Endodermal cell (in vitro differentiated cells): ENCODE measurements around the gene ANKDD1B. TPM values are rescaled to one million over a fixed set of nuclear protein-coding genes. Genes with fewer than 3 reads are reported as not detected.

Source experiments
- DNase-seq: peaks from one replicate; pipeline ENCODE4 v3.0.0-alpha.2; 2017
- H3K27ac ChIP-seq: 2 replicates; pipeline ENCODE4 v1.5.1; 2013; ENCODE audit warnings: mild to moderate bottlenecking, low read depth, low read length, moderate library complexity
- H3K27me3 ChIP-seq: 2 replicates; pipeline ENCODE4 v1.6.1; 2013; ENCODE audit warnings: mild to moderate bottlenecking, low read length, moderate library complexity; ENCODE audit not compliant: insufficient read depth, control insufficient read depth, poor library complexity, severe bottlenecking
- H3K36me3 ChIP-seq: 2 replicates; pipeline ENCODE4 v1.7.0; 2013; ENCODE audit warnings: mild to moderate bottlenecking, low read length, moderate library complexity; ENCODE audit not compliant: control insufficient read depth, insufficient read depth
- H3K4me1 ChIP-seq: one replicate; pipeline ENCODE4 v1.7.0; 2013; ENCODE audit warnings: low read length; ENCODE audit not compliant: control insufficient read depth, insufficient read depth
- H3K4me3 ChIP-seq: 2 replicates; pipeline ENCODE4 v1.5.1; 2013; ENCODE audit warnings: mild to moderate bottlenecking, low read length, moderate library complexity
- H3K9ac ChIP-seq: 2 replicates; pipeline ENCODE4 v1.6.1; 2013; ENCODE audit warnings: mild to moderate bottlenecking, low read length, moderate library complexity; ENCODE audit not compliant: poor library complexity, severe bottlenecking; ENCODE audit errors: extremely low read depth
- H3K9me3 ChIP-seq: 2 replicates; pipeline ENCODE4 v1.6.1; 2013; ENCODE audit warnings: mild to moderate bottlenecking, low read length, moderate library complexity; ENCODE audit not compliant: control insufficient read depth
- H3K27ac Mint-ChIP-seq: 2 replicates; pipeline ENCODE4 v1.8.0; 2020; ENCODE audit warnings: mixed read lengths
- H3K27me3 Mint-ChIP-seq: 2 replicates; pipeline ENCODE4 v1.8.0; 2021; ENCODE audit warnings: mild to moderate bottlenecking, mixed read lengths; ENCODE audit not compliant: insufficient read depth
- H3K36me3 Mint-ChIP-seq: 2 replicates; pipeline ENCODE4 v1.8.0; 2020; ENCODE audit warnings: low read depth, mixed read lengths
- H3K4me1 Mint-ChIP-seq: 2 replicates; pipeline ENCODE4 v1.8.0; 2020; ENCODE audit warnings: mixed read lengths
- H3K4me3 Mint-ChIP-seq: 2 replicates; pipeline ENCODE4 v1.8.0; 2020; ENCODE audit warnings: mild to moderate bottlenecking, moderate library complexity, mixed read lengths
- H3K9me3 Mint-ChIP-seq: 2 replicates; pipeline ENCODE4 v1.8.0; 2020; ENCODE audit warnings: mild to moderate bottlenecking, mixed read lengths
- CTCF ChIP-seq: fragments of 200-600 bp; sonication (generic); conservative IDR thresholded peaks from 2 replicates; pipeline ENCODE4 v1.5.0; 2021; ENCODE audit warnings: antibody characterized with exemption, mild to moderate bottlenecking
- WGBS, 2 experiments: methylation state at CpG; one replicate each; pipeline versions ENCODE4 v1.1.5 to v1.1.7; 2013; ENCODE audit warnings: missing lambda C conversion rate in 2 of 2, mixed read lengths in 1 of 2; ENCODE audit not compliant: insufficient coverage in 1 of 2, insufficient read length in 1 of 2; 5-methylcytosine and 5-hydroxymethylcytosine counted together
- total RNA-seq, 2 donors: library from RNA; stranded (reverse); fragmentation: NEBNext Ultra II Directional in 1 of 2; extraction: Animal tissue kit (Norgen Biotek cat#: 25700) in 1 of 2; gene quantifications; 2 replicates in 1 of 2; 3 replicates in 1 of 2; pipeline ENCODE4 v1.2.1, GENCODE V29; 2021

Gene ANKDD1B
- total RNA-seq, 2 donors from 2014 or later = 4.6 to 8.6 TPM

- H3K4me1 Mint-ChIP-seq = peaks cover under 1% of the 10 kb centered on the region
- Histone ChIP-seq H3K27me3 (no peaks in the 10 kb centered on the region), H3K4me1 (peaks cover 7% of the 10 kb centered on the region), H3K9me3 (no peaks in the 10 kb centered on the region), H3K27ac (no peak overlapping the region), H3K9ac (no peak overlapping the region), H3K4me3 (no peak overlapping the region), H3K36me3 (peaks cover 38% of the 10 kb centered on the region)
- 100% methylated on average over 1 of the region's 1 CpG; no CpG with 5 or more reads in 1 of the 2 experiments for WGBS, 2 experiments
- DNase-seq = no peak
- H3K36me3 Mint-ChIP-seq = peaks cover 17% of the 10 kb centered on the region
- no peak overlapping the region for H3K27ac Mint-ChIP-seq
- no peak overlapping the region for H3K4me3 Mint-ChIP-seq
- no peak for TF ChIP-seq CTCF
- no peaks in the 10 kb centered on the region for H3K9me3 Mint-ChIP-seq
- no peaks in the 10 kb centered on the region for H3K27me3 Mint-ChIP-seq
Observed at GRCh38 chr5:75710637-75711036, 99.4 kb downstream of the ANKDD1B start.

- Histone ChIP-seq H3K4me3 (no peak overlapping the region), H3K36me3 (peaks cover 33% of the 10 kb centered on the region), H3K27ac (no peak overlapping the region), H3K27me3 (no peaks in the 10 kb centered on the region), H3K9ac (no peak overlapping the region), H3K4me1 (peaks cover 7% of the 10 kb centered on the region), H3K9me3 (no peaks in the 10 kb centered on the region)
- TF ChIP-seq CTCF = no peak
- Mint-ChIP-seq H3K36me3 (peaks cover 17% of the 10 kb centered on the region), H3K27ac (no peak overlapping the region), H3K4me3 (no peak overlapping the region), H3K4me1 (peaks cover 5% of the 10 kb centered on the region), H3K9me3 (no peaks in the 10 kb centered on the region), H3K27me3 (no peaks in the 10 kb centered on the region)
- no CpG with 5 or more reads among the region's 1 CpG for WGBS, 2 experiments
- no peak for DNase-seq
Observed at GRCh38 chr5:75711151-75711550, 99.9 kb downstream of the ANKDD1B start.

- Histone ChIP-seq H3K27ac (no peak overlapping the region), H3K4me1 (peaks cover 1% of the 10 kb centered on the region), H3K4me3 (no peak overlapping the region), H3K9ac (no peak overlapping the region), H3K36me3 (peaks cover 32% of the 10 kb centered on the region), H3K9me3 (no peaks in the 10 kb centered on the region), H3K27me3 (no peaks in the 10 kb centered on the region)
- Mint-ChIP-seq H3K4me1 (peaks cover 5% of the 10 kb centered on the region), H3K36me3 (peaks cover 17% of the 10 kb centered on the region), H3K4me3 (no peak overlapping the region), H3K27me3 (no peaks in the 10 kb centered on the region), H3K9me3 (no peaks in the 10 kb centered on the region), H3K27ac (no peak overlapping the region)
- no peak for DNase-seq
- WGBS, 2 experiments = 88 to 92% methylated on average over 2 of the region's 2 CpGs
- TF ChIP-seq CTCF = no peak
Observed at GRCh38 chr5:75712091-75712490, 100.8 kb downstream of the ANKDD1B start.
